PFSK-1 (cell line): ENCODE measurements around the gene KAZN.

Experiments
- POLR2AphosphoS5 ChIP-seq: IDR thresholded peaks from 2 replicates; pipeline ENCODE4 v1.6.1; 2012; ENCODE audit warnings: low read depth, mild to moderate bottlenecking, control low read depth, low read length, moderate library complexity
- TAF1 ChIP-seq: IDR thresholded peaks from 2 replicates; pipeline ENCODE4 v1.6.1; 2012; ENCODE audit warnings: low read length, control low read depth, borderline replicate concordance; ENCODE audit not compliant: insufficient read depth
- TF ChIP-seq, protein P1 (sequence below), 2 experiments: IDR thresholded peaks; 2 replicates each; pipeline versions ENCODE4 v1.6.1 to v1.8.0; 2011 to 2012; ENCODE audit warnings: low read depth in 2 of 2, low read length in 2 of 2, control low read depth in 1 of 2, inconsistent platforms in 1 of 2, mild to moderate bottlenecking in 1 of 2, moderate library complexity in 1 of 2; ENCODE audit not compliant: insufficient read depth in 1 of 2

DNA sequence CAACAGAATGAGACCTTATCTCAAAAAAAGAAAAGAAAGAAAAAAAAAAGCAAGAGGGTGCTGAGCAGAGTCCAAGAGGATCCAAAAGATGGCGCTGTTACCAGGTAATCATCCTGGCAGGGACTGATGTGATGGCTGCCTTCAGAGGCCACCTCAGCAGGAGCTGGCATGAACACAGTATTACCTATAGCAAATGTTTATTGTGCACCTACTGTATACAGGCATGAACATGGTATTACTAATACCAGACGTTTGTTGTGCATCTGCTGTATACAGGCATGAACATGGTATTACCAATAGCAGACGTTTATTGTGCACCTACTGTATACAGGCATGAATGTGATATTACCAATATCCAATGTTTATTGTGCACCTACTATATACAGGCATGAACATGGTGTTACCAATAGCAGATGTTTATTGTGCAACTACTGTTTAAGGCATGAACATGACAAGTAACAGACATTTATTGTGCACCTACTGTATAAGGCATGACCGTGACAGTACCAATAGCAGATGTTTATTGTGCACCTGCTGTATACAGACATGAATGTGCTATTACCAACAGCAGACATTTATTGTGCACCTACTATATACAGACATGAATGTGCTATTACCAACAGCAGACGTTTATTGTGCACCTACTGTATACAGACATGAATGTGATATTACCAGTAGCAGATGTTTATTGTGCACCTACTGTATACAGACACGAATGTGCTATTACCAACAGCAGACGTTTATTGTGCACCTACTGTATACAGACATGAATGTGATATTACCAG is 439.9 kb downstream of the KAZN start:
- TF ChIP-seq POLR2AphosphoS5 (no peak), TAF1 (no peak)
- TF ChIP-seq, protein P1, sequence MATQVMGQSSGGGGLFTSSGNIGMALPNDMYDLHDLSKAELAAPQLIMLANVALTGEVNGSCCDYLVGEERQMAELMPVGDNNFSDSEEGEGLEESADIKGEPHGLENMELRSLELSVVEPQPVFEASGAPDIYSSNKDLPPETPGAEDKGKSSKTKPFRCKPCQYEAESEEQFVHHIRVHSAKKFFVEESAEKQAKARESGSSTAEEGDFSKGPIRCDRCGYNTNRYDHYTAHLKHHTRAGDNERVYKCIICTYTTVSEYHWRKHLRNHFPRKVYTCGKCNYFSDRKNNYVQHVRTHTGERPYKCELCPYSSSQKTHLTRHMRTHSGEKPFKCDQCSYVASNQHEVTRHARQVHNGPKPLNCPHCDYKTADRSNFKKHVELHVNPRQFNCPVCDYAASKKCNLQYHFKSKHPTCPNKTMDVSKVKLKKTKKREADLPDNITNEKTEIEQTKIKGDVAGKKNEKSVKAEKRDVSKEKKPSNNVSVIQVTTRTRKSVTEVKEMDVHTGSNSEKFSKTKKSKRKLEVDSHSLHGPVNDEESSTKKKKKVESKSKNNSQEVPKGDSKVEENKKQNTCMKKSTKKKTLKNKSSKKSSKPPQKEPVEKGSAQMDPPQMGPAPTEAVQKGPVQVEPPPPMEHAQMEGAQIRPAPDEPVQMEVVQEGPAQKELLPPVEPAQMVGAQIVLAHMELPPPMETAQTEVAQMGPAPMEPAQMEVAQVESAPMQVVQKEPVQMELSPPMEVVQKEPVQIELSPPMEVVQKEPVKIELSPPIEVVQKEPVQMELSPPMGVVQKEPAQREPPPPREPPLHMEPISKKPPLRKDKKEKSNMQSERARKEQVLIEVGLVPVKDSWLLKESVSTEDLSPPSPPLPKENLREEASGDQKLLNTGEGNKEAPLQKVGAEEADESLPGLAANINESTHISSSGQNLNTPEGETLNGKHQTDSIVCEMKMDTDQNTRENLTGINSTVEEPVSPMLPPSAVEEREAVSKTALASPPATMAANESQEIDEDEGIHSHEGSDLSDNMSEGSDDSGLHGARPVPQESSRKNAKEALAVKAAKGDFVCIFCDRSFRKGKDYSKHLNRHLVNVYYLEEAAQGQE (IDR thresholded peaks at IDR 0.05; ENCODE audit: insufficient read depth in 1 of 2, low read depth in 2 of 2, low read length in 2 of 2): no peak
